Measurements from ENCODE around the gene ID3.

ID3 gene

DNA sequence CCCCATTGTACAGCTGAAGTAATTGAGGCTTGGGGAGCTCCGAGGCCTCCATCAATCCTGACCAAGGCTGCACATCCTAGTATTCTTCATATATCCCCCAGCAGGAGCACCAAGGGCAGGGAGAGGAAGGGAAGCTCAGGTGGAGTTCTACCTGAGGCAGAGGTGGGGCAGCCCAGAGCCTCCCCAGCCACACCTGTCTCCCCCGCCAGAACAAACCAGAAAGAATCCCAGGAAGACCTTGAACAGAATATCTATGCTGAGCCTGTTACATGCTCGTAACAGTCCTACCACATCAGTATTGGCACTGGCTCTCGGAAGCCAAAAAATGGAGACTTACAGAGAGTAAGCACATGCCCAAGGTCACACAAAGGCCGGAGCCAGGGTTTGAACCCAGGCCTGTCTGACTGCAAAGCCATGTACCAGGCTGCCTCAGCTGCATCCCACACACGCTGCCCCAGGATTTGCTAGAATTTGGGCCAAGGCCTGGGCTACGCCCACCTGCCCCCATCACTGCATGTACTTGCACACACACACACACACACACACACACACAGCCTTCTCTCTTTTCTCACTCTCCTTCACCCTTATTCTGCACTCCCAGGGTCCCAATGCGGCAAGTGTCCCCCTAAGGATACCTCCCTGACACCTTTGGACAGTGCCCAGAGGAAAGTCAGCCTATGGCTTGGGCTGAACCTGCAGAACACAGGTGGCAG, 32.8 kb downstream of the ID3 start:
- no peak overlapping the region; the same call in 1 of the 2 replicates for H3K27ac ChIP-seq (replicated peaks)
- TF ChIP-seq, protein P1, sequence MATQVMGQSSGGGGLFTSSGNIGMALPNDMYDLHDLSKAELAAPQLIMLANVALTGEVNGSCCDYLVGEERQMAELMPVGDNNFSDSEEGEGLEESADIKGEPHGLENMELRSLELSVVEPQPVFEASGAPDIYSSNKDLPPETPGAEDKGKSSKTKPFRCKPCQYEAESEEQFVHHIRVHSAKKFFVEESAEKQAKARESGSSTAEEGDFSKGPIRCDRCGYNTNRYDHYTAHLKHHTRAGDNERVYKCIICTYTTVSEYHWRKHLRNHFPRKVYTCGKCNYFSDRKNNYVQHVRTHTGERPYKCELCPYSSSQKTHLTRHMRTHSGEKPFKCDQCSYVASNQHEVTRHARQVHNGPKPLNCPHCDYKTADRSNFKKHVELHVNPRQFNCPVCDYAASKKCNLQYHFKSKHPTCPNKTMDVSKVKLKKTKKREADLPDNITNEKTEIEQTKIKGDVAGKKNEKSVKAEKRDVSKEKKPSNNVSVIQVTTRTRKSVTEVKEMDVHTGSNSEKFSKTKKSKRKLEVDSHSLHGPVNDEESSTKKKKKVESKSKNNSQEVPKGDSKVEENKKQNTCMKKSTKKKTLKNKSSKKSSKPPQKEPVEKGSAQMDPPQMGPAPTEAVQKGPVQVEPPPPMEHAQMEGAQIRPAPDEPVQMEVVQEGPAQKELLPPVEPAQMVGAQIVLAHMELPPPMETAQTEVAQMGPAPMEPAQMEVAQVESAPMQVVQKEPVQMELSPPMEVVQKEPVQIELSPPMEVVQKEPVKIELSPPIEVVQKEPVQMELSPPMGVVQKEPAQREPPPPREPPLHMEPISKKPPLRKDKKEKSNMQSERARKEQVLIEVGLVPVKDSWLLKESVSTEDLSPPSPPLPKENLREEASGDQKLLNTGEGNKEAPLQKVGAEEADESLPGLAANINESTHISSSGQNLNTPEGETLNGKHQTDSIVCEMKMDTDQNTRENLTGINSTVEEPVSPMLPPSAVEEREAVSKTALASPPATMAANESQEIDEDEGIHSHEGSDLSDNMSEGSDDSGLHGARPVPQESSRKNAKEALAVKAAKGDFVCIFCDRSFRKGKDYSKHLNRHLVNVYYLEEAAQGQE (IDR thresholded peaks at IDR 0.05; ENCODE audit: insufficient replicate concordance, low read depth), result no peak
- TF ChIP-seq SPI1 (IDR thresholded peaks at IDR 0.05; ENCODE audit: borderline replicate concordance, low read depth) (no peak), POLR2AphosphoS5 (IDR thresholded peaks at IDR 0.05; ENCODE audit: low read depth) (no peak), GABPA (IDR thresholded peaks at IDR 0.05; ENCODE audit: low read depth) (no peak)
- no peaks in the 10 kb centered on the region for H3K27me3 ChIP-seq (ENCODE audit: insufficient read depth, poor library complexity, severe bottlenecking)
- no peak for DNase-seq (ENCODE audit: low read depth in 1 of 2, low spot score in 1 of 2)
- H3K4me3 ChIP-seq (replicated peaks; ENCODE audit: insufficient read depth, low read length), result no peak overlapping the region

DNA sequence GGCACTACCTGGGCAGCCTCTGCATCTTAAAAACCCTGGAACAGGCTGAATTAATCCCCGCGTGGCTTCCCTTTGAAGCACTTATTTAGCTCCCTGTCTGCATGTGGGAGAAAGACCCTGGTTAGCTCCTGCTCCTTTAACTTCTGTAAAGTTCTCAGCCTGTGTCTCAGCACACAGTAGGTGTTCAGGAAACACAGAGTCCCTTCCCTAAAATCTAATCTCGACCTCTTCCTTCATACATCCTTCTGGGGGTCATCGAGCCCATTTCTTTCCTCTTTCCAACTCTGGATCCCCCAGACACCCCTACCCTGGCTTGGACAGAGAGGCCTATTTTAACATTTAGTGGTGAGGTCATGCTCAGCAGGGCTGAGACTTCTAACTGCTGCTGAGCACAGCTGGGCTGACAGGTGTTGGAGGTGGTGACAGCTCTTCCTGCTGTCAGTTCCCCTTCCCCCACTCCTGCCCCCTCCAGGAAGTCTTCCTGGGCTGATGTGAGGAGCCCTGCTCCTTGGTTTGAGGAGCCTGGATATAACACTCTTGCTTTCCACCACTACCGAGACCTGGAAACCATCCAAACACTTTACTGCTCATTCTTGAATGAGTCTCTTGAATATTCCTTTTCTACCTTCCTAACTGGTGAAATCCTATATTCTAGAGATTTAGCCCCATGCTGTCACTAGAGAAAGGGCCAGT, 33.6 kb downstream of the ID3 start:
- no peak for TF ChIP-seq SPI1 (IDR thresholded peaks at IDR 0.05; ENCODE audit: borderline replicate concordance, low read depth)
- TF ChIP-seq POLR2AphosphoS5 (IDR thresholded peaks at IDR 0.05; ENCODE audit: low read depth), result peak; percentile 59; the same call in 1 of the 2 replicates
- Histone ChIP-seq H3K27ac (replicated peaks) (peak overlapping the region; percentile 65), H3K4me3 (replicated peaks; ENCODE audit: insufficient read depth, low read length) (no peak overlapping the region), H3K27me3 (ENCODE audit: insufficient read depth, poor library complexity, severe bottlenecking) (no peaks in the 10 kb centered on the region)
- peak in 1 of 2 experiments; percentile 38 for DNase-seq (ENCODE audit: low read depth in 1 of 2, low spot score in 1 of 2)

DNA sequence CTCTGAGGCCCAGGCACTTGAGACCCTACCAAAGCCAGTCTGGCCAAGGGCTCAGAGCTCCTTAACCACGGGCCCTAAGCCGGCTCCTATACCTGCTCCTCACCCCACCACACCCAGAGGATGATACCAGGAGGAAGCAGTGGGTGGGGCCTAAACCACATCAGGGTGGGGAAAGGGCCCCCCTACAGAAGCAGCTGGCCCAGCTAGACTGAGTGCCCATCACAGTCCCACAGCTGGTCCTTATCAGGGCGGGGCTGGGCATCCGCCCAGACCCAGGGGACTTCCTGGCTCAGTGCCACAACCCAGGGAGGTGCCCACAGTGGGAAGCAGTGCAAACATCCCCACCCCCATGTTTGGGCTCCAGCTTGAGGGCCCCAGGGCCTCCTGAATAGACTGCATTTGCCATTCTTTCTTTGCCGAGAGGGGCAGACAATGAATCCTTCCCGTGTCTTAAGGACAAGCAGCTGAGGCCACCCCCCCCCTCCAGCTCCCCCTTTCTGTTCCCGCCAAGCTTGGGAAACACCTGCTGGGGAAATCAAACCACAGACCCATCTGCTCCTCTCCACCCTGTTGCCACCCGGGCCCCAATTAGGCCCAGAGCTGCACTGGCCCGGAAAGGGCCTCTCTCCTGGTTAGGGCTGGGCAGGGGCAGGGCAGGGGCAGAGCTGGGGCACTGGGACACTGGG, 34.4 kb downstream of the ID3 start:
- TF ChIP-seq, protein P1 (IDR thresholded peaks at IDR 0.05; ENCODE audit: insufficient replicate concordance, low read depth), result no peak
- TF ChIP-seq GABPA (IDR thresholded peaks at IDR 0.05; ENCODE audit: low read depth) (0 out of 2 replicates have a peak, but pooled peaks have one; percentile 21), SPI1 (IDR thresholded peaks at IDR 0.05; ENCODE audit: borderline replicate concordance, low read depth) (no peak), POLR2AphosphoS5 (IDR thresholded peaks at IDR 0.05; ENCODE audit: low read depth) (peak; percentile 97)
- TF ChIP-seq, protein P2, sequence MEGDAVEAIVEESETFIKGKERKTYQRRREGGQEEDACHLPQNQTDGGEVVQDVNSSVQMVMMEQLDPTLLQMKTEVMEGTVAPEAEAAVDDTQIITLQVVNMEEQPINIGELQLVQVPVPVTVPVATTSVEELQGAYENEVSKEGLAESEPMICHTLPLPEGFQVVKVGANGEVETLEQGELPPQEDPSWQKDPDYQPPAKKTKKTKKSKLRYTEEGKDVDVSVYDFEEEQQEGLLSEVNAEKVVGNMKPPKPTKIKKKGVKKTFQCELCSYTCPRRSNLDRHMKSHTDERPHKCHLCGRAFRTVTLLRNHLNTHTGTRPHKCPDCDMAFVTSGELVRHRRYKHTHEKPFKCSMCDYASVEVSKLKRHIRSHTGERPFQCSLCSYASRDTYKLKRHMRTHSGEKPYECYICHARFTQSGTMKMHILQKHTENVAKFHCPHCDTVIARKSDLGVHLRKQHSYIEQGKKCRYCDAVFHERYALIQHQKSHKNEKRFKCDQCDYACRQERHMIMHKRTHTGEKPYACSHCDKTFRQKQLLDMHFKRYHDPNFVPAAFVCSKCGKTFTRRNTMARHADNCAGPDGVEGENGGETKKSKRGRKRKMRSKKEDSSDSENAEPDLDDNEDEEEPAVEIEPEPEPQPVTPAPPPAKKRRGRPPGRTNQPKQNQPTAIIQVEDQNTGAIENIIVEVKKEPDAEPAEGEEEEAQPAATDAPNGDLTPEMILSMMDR (IDR thresholded peaks at IDR 0.05; ENCODE audit: insufficient read depth, low read length), result no peak
- H3K27ac ChIP-seq (replicated peaks), result peak overlapping the region; percentile 65
- H3K27me3 ChIP-seq (ENCODE audit: insufficient read depth, poor library complexity, severe bottlenecking), result no peaks in the 10 kb centered on the region
- H3K4me3 ChIP-seq (replicated peaks; ENCODE audit: insufficient read depth, low read length), result no peak overlapping the region
- DNase-seq (ENCODE audit: low read depth in 1 of 2, low spot score in 1 of 2), result peak in 1 of 2 experiments; percentile 91

DNA sequence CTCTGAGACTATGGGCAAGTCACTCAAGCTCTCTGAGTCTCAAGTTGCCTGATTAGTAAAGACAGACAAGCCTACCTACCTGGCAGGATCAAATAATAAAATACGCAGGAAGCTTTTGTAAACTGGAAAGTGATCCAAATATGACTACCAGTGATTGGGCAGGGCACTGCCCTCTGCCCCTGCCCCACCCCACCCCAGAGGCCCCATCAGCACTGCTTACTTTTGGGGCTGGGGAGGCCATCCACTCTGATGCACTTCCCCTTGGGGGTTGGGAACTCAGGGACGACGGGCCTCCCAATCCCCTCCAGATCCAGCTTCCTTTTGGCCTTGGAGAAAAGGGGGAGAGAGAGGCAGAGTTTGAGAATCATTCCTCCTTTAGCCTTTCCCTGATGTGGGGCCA, 35.1 kb downstream of the ID3 start:
- peak overlapping the region; percentile 65 for H3K27ac ChIP-seq (replicated peaks)
- no peaks in the 10 kb centered on the region for H3K27me3 ChIP-seq (ENCODE audit: insufficient read depth, poor library complexity, severe bottlenecking)
- TF ChIP-seq, protein P2 (IDR thresholded peaks at IDR 0.05; ENCODE audit: insufficient read depth, low read length), result no peak
- TF ChIP-seq GABPA (IDR thresholded peaks at IDR 0.05; ENCODE audit: low read depth) (no peak), SPI1 (IDR thresholded peaks at IDR 0.05; ENCODE audit: borderline replicate concordance, low read depth) (no peak), POLR2AphosphoS5 (IDR thresholded peaks at IDR 0.05; ENCODE audit: low read depth) (no peak)
- TF ChIP-seq, protein P1 (IDR thresholded peaks at IDR 0.05; ENCODE audit: insufficient replicate concordance, low read depth), result no peak
- no peak overlapping the region for H3K4me3 ChIP-seq (replicated peaks; ENCODE audit: insufficient read depth, low read length)
- DNase-seq (ENCODE audit: low read depth in 1 of 2, low spot score in 1 of 2), result no peak
